ENCODE data around the gene NCAM2.
"Not testable (repeated sequence)": the region's sequence is repeated elsewhere in the genome, so short reads cannot be mapped to it uniquely, and the experiment has no call there.

NCAM2 gene

GRCh38 chr21:21097466-21097865, 99.3 kb downstream of the NCAM2 start:
- no peak for DNase-seq (ENCODE audit: extremely low read depth in 1 of 2, low read depth in 1 of 2)

- DNase-seq (ENCODE audit: extremely low read depth in 1 of 2, low read depth in 1 of 2), result no peak
Measured at GRCh38 chr21:21101911-21102310, 103.7 kb downstream of the NCAM2 start.

GRCh38 chr21:21102896-21103295, 104.7 kb downstream of the NCAM2 start:
- DNase-seq (ENCODE audit: extremely low read depth in 1 of 2, low read depth in 1 of 2), result no peak

- no peak for DNase-seq (ENCODE audit: extremely low read depth in 1 of 2, low read depth in 1 of 2)
Measured at GRCh38 chr21:21103692-21104091, 105.5 kb downstream of the NCAM2 start.

- no peak for DNase-seq (ENCODE audit: extremely low read depth in 1 of 2, low read depth in 1 of 2)
Measured at GRCh38 chr21:21109736-21110135, 111.5 kb downstream of the NCAM2 start.

GRCh38 chr21:21111309-21111920, 113.2 kb downstream of the NCAM2 start:
- no peak for DNase-seq (ENCODE audit: extremely low read depth in 1 of 2, low read depth in 1 of 2)

GRCh38 chr21:21114461-21114860, 116.3 kb downstream of the NCAM2 start:
- no peak for DNase-seq (ENCODE audit: extremely low read depth in 1 of 2, low read depth in 1 of 2)

GRCh38 chr21:21119091-21119490, 120.9 kb downstream of the NCAM2 start:
- no peak for DNase-seq (ENCODE audit: extremely low read depth in 1 of 2, low read depth in 1 of 2)

GRCh38 chr21:21122680-21123079, 124.5 kb downstream of the NCAM2 start:
- no peak for DNase-seq (ENCODE audit: extremely low read depth in 1 of 2, low read depth in 1 of 2)

GRCh38 chr21:21132390-21132789, 134.2 kb downstream of the NCAM2 start:
- DNase-seq (ENCODE audit: extremely low read depth in 1 of 2, low read depth in 1 of 2), result no peak

- DNase-seq (ENCODE audit: extremely low read depth in 1 of 2, low read depth in 1 of 2), result no peak
Measured at GRCh38 chr21:21137986-21138385, 139.8 kb downstream of the NCAM2 start.

GRCh38 chr21:21146587-21147373, 148.6 kb downstream of the NCAM2 start:
- DNase-seq (ENCODE audit: extremely low read depth in 1 of 2, low read depth in 1 of 2), result no peak

- DNase-seq (ENCODE audit: extremely low read depth in 1 of 2, low read depth in 1 of 2), result no peak
Measured at GRCh38 chr21:21147374-21147745, 149.2 kb downstream of the NCAM2 start.

- DNase-seq (ENCODE audit: extremely low read depth in 1 of 2, low read depth in 1 of 2), result no peak
Measured at GRCh38 chr21:21148009-21148408, 149.8 kb downstream of the NCAM2 start.

- DNase-seq (ENCODE audit: extremely low read depth in 1 of 2, low read depth in 1 of 2), result no peak
Measured at GRCh38 chr21:21148514-21148913, 150.3 kb downstream of the NCAM2 start.

GRCh38 chr21:21149445-21149844, 151.2 kb downstream of the NCAM2 start:
- not testable (repeated sequence) for DNase-seq (ENCODE audit: extremely low read depth in 1 of 2, low read depth in 1 of 2)

GRCh38 chr21:21151231-21151630, 153.0 kb downstream of the NCAM2 start:
- no peak for DNase-seq (ENCODE audit: extremely low read depth in 1 of 2, low read depth in 1 of 2)

GRCh38 chr21:21156397-21156796, 158.2 kb downstream of the NCAM2 start:
- no peak for DNase-seq (ENCODE audit: extremely low read depth in 1 of 2, low read depth in 1 of 2)

- no peak for DNase-seq (ENCODE audit: extremely low read depth in 1 of 2, low read depth in 1 of 2)
Measured at GRCh38 chr21:21156957-21157356, 158.7 kb downstream of the NCAM2 start.

- DNase-seq (ENCODE audit: extremely low read depth in 1 of 2, low read depth in 1 of 2), result no peak
Measured at GRCh38 chr21:21158376-21158918, 160.2 kb downstream of the NCAM2 start.

GRCh38 chr21:21159253-21159899, 161.2 kb downstream of the NCAM2 start:
- no peak for DNase-seq (ENCODE audit: extremely low read depth in 1 of 2, low read depth in 1 of 2)

GRCh38 chr21:21162786-21163185, 164.6 kb downstream of the NCAM2 start:
- DNase-seq (ENCODE audit: extremely low read depth in 1 of 2, low read depth in 1 of 2), result no peak
